RWPE2 (cell line): Measurements from ENCODE around the gene USB1.

Experiments
- ATAC-seq: fragments of 200-7000 bp; cut with Tn5 transposase; 3 replicates; pipeline ENCODE4 v1.9.1; 2021; ENCODE audit warnings: low read depth
- DNase-seq: peaks from one replicate; pipeline ENCODE4 v3.0.0-alpha.2; 2020; ENCODE audit warnings: low spot score
- H3K27ac ChIP-seq: fragments of 450-650 bp; 2 replicates; pipeline ENCODE4 v1.5.1; 2017; ENCODE audit warnings: mild to moderate bottlenecking; ENCODE audit not compliant: poor library complexity, severe bottlenecking
- H3K27me3 ChIP-seq: fragments of 250-450 bp; sonication (Bioruptor Pico); 2 replicates; pipeline ENCODE4 v1.5.1; 2021; ENCODE audit warnings: mild to moderate bottlenecking, moderate library complexity; ENCODE audit not compliant: insufficient read depth, poor library complexity, severe bottlenecking
- H3K36me3 ChIP-seq: fragments of 250-450 bp; sonication (Bioruptor Pico); 2 replicates; pipeline ENCODE4 v1.5.1; 2020; ENCODE audit warnings: low read depth, mild to moderate bottlenecking, moderate library complexity
- H3K4me1 ChIP-seq: fragments of 250-450 bp; sonication (Bioruptor Pico); 2 replicates; pipeline ENCODE4 v1.5.1; 2021; ENCODE audit warnings: mild to moderate bottlenecking, moderate library complexity; ENCODE audit not compliant: insufficient read depth, poor library complexity, severe bottlenecking
- H3K4me3 ChIP-seq: fragments of 250-450 bp; sonication (Bioruptor Pico); 2 replicates; pipeline ENCODE4 v1.5.1; 2021; ENCODE audit warnings: mild to moderate bottlenecking, moderate library complexity; ENCODE audit not compliant: severe bottlenecking
- H3K9me3 ChIP-seq: fragments of 250-450 bp; sonication (Bioruptor Pico); 2 replicates; pipeline ENCODE4 v1.5.1; 2021; ENCODE audit warnings: mild to moderate bottlenecking, moderate library complexity; ENCODE audit not compliant: severe bottlenecking
- TF ChIP-seq, protein P1 (sequence below): fragments of 450-650 bp; IDR thresholded peaks from one replicate; pipeline ENCODE4 v1.5.1; 2017; ENCODE audit warnings: mild to moderate bottlenecking, moderate library complexity; ENCODE audit not compliant: poor library complexity, severe bottlenecking

The USB1 gene

DNA sequence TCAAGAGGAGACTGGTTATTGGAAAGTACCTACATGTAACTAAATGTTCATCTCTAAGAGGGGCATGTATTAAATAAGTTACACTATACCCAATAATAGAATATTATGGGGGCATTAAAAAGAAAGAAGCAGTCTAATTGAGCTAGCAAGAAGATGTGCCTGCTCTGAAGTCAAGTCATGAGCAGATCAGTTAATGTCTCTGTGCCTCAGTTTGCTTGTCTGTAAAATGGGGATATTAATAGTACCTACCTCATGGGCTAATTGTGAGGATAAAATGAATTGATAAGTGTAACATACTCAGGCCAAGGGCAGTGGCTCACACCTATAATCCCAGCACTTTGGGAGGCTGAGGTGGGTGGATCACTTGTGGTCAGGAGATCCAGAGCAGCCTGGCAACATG lies 33.3 kb upstream of the USB1 start:
- TF ChIP-seq, protein P1, sequence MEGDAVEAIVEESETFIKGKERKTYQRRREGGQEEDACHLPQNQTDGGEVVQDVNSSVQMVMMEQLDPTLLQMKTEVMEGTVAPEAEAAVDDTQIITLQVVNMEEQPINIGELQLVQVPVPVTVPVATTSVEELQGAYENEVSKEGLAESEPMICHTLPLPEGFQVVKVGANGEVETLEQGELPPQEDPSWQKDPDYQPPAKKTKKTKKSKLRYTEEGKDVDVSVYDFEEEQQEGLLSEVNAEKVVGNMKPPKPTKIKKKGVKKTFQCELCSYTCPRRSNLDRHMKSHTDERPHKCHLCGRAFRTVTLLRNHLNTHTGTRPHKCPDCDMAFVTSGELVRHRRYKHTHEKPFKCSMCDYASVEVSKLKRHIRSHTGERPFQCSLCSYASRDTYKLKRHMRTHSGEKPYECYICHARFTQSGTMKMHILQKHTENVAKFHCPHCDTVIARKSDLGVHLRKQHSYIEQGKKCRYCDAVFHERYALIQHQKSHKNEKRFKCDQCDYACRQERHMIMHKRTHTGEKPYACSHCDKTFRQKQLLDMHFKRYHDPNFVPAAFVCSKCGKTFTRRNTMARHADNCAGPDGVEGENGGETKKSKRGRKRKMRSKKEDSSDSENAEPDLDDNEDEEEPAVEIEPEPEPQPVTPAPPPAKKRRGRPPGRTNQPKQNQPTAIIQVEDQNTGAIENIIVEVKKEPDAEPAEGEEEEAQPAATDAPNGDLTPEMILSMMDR = no peak
- Histone ChIP-seq H3K27me3 (no peaks in the 10 kb centered on the region), H3K9me3 (no peaks in the 10 kb centered on the region), H3K27ac (no peak overlapping the region), H3K4me1 (no peaks in the 10 kb centered on the region), H3K4me3 (no peak overlapping the region), H3K36me3 (no peaks in the 10 kb centered on the region)
- DNase-seq (no peak), ATAC-seq (no peak)

DNA sequence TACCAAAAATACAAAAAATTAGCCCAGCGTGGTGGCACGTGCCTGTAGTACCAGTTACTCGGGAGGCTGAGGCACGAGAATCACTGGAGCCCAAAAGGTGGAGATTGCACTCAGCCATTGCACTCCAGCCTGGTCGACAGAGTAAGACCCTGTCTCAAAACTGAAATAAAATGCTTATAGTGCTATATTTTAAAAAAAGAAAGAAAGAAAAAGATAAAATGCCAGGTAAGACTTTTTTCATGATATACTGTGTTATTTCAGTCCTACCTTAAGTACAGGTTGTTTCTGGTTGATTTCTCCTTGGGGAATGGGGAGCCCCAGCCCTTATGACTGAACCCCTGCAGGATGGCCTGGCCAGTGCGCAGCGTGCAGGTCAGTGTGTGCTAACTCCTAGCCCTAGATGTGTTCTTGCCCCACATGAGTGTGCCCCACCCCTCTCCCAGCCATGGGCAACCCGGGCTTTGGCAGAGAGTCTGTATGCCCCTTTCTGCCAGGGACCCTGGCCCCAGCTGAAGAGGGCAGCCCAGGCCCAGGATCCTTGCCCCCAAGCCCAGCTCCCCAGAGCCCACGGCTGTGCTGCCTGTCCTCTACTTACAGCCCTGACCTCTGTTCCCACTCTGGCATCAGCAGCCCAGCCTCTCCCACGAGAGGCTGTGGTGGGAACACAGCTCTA lies 31.6 kb upstream of the USB1 start:
- DNase-seq = no peak
- ATAC-seq = no peak

DNA sequence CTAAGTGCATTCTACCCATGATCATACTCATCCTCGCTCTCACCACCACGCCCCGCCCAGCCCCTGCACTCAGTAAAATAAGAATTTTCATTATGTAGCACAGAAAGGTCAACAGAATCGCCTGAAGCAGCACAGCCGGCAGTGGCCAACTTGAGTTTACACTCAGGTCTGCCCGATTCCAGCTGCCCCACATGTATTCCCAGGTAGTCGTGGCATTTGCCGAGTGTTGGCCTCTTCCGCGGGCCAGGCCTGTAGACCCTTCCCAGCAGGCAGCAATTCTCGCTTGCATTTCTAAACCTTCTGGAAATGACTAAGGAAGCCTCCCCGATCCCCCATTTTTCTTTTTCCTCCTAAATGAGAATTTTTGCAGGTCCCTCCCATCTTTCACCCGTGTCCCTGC lies 30.9 kb upstream of the USB1 start:
- H3K36me3 ChIP-seq = no peaks in the 10 kb centered on the region
- H3K4me3 ChIP-seq = no peak overlapping the region
- no peak overlapping the region for H3K27ac ChIP-seq
- no peaks in the 10 kb centered on the region for H3K4me1 ChIP-seq
- no peak for ATAC-seq
- H3K9me3 ChIP-seq = no peaks in the 10 kb centered on the region
- no peaks in the 10 kb centered on the region for H3K27me3 ChIP-seq
- DNase-seq = no peak
- TF ChIP-seq, protein P1 = no peak

More for the DNA sequence above, 31.6 kb upstream of the USB1 start:
- Histone ChIP-seq H3K27ac (no peak overlapping the region), H3K36me3 (no peaks in the 10 kb centered on the region), H3K4me1 (no peaks in the 10 kb centered on the region), H3K4me3 (no peak overlapping the region), H3K27me3 (no peaks in the 10 kb centered on the region), H3K9me3 (no peaks in the 10 kb centered on the region)
- TF ChIP-seq, protein P1 = no peak

DNA sequence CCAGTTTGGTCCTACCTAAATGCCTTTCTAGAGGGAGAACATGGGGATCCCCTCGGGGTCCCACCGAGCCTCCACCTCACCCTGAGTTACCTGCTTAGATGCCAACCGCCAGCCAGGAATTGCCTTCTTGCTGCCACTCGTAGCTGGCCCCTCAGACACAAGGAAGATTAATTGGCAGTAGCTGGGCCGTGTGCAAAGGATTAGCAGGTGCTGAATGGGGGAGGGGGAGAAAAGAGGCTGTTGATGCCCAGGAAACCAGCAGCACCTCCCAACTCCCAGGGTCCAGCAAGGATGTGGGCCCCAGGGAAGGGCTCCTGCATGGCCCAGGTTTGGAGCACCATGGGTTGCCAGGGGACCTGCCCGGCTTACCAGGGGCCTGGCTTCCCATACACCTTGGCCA lies 30.2 kb upstream of the USB1 start, which contains the start of gene CNGB1:
CNGB1 (minus strand) TSS at position 159 of the 400 bp plus-strand sequence. CDS start 3,842 bp downstream, outside the sequence.
- TF ChIP-seq, protein P1 = no peak
- no peak for DNase-seq

DNA sequence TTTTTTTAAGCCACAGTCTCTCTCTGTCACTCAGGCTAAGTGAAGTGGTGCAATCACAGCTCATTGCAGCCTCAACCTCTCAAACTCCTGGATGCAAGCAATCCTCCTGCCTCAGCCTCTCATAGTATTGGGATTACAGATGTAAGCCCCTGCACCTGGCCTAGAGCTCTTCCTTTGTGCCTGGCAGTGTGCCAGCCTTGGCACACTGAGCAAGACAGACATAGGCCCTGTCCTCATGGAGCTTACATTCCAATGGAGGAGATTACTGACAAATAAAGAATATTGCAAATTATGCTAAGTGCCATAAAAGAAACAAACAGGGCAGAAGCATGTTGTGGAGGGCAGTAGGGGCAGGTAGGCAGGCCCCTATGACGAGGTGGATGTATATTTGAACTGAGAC lies 29.4 kb upstream of the USB1 start:
- DNase-seq (no peak), ATAC-seq (no peak)
- Histone ChIP-seq H3K4me3 (no peak overlapping the region), H3K36me3 (no peaks in the 10 kb centered on the region), H3K9me3 (no peaks in the 10 kb centered on the region), H3K27me3 (no peaks in the 10 kb centered on the region), H3K27ac (no peak overlapping the region), H3K4me1 (no peaks in the 10 kb centered on the region)
- TF ChIP-seq, protein P1 = no peak

More for the DNA sequence above, 30.2 kb upstream of the USB1 start, which contains the start of gene CNGB1:
- no peaks in the 10 kb centered on the region for H3K9me3 ChIP-seq
- no peaks in the 10 kb centered on the region for H3K4me1 ChIP-seq
- no peak for ATAC-seq
- no peaks in the 10 kb centered on the region for H3K27me3 ChIP-seq
- no peaks in the 10 kb centered on the region for H3K36me3 ChIP-seq
- H3K27ac ChIP-seq = no peak within 1 kb of the TSS
- H3K4me3 ChIP-seq = no peak within 1 kb of the TSS
